AG09309 (cell line): ENCODE data around the gene AKIRIN2.

Experiments used
- DNase-seq: peaks from one replicate; pipeline ENCODE4 v3.0.0-alpha.2; 2010; ENCODE audit warnings: low read depth
- H3K4me3 ChIP-seq: 2 replicates; pipeline ENCODE4 v1.5.1; 2011; ENCODE audit warnings: mild to moderate bottlenecking, low read depth, low read length, moderate library complexity; ENCODE audit not compliant: control insufficient read depth
- TF ChIP-seq, protein P1 (sequence below): IDR thresholded peaks from 2 replicates; pipeline ENCODE4 v1.5.1; 2011; ENCODE audit warnings: mild to moderate bottlenecking, low read depth, low read length, inconsistent platforms; ENCODE audit not compliant: insufficient read depth, control insufficient read depth; ENCODE audit errors: missing control alignments

Gene AKIRIN2

DNA sequence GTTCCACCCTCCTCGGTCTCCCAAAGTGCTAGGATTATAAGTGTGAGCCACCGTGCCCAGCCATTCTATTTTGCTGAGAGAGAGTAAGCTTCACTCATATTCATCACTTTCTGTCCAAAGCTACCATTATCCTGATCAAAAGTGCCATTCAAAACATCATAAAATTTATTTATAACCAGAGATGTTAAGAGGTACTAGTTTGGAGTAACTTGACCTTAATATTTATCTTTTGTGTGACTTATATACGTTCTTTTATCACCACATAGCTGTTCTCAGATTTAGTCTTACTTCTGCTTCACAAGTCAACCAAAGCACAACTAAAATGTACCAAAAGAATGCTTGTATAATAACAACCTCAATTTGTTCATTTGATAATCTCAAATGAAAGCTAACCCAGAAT, 18.1 kb downstream of the AKIRIN2 start:
- DNase-seq, result no peak
- H3K4me3 ChIP-seq, result no peak overlapping the region
- TF ChIP-seq, protein P1, sequence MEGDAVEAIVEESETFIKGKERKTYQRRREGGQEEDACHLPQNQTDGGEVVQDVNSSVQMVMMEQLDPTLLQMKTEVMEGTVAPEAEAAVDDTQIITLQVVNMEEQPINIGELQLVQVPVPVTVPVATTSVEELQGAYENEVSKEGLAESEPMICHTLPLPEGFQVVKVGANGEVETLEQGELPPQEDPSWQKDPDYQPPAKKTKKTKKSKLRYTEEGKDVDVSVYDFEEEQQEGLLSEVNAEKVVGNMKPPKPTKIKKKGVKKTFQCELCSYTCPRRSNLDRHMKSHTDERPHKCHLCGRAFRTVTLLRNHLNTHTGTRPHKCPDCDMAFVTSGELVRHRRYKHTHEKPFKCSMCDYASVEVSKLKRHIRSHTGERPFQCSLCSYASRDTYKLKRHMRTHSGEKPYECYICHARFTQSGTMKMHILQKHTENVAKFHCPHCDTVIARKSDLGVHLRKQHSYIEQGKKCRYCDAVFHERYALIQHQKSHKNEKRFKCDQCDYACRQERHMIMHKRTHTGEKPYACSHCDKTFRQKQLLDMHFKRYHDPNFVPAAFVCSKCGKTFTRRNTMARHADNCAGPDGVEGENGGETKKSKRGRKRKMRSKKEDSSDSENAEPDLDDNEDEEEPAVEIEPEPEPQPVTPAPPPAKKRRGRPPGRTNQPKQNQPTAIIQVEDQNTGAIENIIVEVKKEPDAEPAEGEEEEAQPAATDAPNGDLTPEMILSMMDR, result no peak

DNA sequence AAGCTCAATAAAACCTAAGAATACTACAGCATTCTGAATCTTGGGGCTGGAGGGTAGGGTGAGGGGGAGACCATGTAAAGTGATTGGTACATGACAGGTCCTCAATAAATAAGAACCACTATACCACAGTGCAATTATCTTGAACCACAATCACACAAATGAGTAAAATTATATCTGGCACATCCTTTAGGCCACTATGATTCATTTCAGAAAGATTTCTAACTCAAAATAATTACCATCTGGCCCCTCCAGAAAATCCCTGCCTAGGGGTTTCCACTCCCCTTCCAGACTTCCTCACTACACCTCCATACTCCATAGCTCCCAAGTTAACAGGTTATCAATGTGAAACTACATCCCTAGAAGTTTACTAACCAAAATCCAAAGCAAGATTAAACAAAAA, 19.7 kb downstream of the AKIRIN2 start:
- TF ChIP-seq, protein P1, result no peak
- H3K4me3 ChIP-seq, result no peak overlapping the region
- no peak for DNase-seq

DNA sequence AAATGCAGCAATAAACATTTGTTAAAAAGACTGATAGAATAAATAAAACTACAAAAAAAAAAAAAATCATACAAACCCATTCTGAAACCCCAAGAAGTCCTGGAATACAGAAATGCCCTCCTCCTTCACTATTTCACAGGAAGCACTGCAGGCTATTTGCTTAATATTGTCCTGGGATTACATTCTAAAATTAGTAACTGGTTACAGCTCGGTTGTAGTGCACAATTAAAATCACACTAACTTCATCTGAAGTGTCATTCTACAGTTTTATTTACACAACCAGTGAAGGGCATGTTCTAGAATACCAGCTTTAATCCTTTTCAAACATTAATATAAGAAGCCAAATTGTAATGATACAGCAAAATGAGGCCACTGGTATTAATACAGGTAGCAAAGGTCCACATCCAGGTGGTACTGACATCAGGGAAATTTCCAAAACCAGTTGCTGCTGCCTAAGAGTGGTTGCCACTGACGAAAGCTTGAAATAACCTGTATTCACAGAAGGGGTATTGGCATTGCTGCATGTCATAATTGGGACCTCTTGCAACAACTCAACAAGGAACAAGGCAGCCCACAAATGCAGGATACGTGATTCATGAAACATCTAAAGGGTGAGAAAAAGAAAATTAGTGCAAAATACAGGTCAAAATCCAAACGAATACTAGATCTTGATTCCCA, 26.9 kb downstream of the AKIRIN2 start:
- TF ChIP-seq, protein P1, result no peak
- H3K4me3 ChIP-seq, result no peak overlapping the region
- DNase-seq, result no peak

DNA sequence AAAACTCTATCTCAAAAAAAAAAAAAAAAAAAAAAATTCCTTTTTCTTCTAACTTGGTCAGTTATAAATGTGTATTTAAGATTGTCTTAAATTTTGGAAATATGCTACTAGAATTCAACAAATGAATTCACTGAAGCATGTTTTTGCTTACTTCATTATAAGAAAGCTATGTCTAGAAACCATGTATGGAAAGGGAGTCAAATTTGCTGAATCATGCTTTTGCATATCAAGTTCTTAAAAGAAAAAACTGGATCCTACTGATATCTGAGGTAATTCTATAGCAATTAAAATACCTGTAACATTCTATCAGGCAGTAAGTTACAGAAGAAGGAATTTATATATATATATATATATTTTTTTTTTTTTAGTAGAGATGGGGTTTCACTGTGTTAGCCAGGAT, 27.7 kb downstream of the AKIRIN2 start:
- no peak overlapping the region for H3K4me3 ChIP-seq
- no peak for DNase-seq
- TF ChIP-seq, protein P1, result no peak

DNA sequence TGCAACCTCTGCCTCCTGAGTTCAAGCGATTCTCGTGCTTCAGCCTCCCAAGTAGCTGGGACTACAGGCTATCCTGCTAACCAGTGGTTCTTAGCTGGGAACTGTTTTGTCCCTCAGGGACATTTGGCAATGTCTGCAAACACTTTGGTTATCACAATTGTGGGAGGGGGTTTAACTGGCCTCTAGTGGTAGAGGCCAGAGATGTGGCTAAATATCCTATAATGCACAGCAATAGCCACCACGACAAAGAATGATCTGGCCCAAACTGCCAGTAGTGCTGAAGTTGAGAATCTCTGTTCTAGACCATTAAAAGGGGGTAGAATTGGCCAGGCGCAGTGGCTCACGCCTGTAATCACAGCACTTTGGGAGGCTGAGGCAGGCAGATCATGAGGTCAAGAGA, 28.8 kb downstream of the AKIRIN2 start:
- TF ChIP-seq, protein P1, result no peak
- no peak for DNase-seq

DNA sequence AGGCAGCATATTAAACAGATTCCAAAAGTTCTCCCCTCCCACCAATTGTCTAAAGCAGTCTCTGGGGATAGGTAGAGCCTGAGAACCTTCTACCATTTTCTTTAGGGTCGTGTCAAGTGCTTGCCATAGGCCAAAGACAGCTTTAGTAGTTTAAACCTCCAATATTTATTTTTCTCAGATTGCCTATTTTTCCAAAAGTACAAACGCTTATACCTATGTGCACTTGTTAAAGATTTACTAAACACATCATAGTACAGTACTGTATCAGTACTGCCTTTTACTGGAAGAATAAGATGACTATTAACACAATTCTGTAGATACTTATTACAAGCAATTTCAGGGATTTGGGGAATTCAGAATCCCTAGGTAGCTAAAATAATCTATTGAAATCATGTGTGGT, 29.4 kb downstream of the AKIRIN2 start:
- H3K4me3 ChIP-seq, result no peak overlapping the region
- DNase-seq, result no peak
- TF ChIP-seq, protein P1, result no peak

More for the DNA sequence above, 28.8 kb downstream of the AKIRIN2 start:
- no peak overlapping the region for H3K4me3 ChIP-seq

DNA sequence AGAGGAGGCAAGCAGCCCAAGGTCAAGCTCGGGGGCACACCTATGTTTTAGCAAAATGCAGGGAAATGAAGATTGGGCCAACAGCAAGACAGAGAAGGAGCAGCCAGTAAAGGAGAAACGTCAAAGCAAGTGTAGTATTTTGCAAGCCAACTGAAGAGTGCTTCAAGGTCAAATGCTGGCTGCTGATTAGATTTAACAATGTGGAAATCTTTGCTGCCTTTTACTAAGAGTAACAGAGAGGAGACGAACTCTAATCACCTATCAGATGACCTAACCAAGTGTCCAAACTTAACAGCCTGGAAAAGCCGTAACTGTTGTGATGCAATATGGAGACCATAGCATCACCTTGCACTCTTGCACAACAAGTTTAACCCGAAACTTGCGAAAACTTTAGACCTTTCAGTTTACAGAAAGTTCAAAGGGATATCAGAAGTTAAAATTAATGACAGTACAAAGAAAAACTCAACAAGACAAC, 30.4 kb downstream of the AKIRIN2 start:
- DNase-seq, result no peak
- TF ChIP-seq, protein P1, result no peak
- no peak overlapping the region for H3K4me3 ChIP-seq
